Astrocyte of the cerebellum (primary cell): ENCODE data around the gene HTRA3.
A peak's percentile ranks its signal among the peaks of the same experiment; 100 is the strongest.

ENCODE experiments used
- DNase-seq: peaks from one replicate; pipeline ENCODE4 v3.0.0-alpha.2; 2011; ENCODE audit warnings: low read depth
- H3K4me3 ChIP-seq: 2 replicates; pipeline ENCODE4 v1.5.1; 2011; ENCODE audit warnings: mild to moderate bottlenecking, low read depth, low read length, moderate library complexity
- CTCF ChIP-seq: IDR thresholded peaks from 2 replicates; pipeline ENCODE4 v1.5.1; 2012; ENCODE audit warnings: low read length, low read depth, moderate library complexity, mild to moderate bottlenecking; ENCODE audit errors: missing control alignments
- in situ Hi-C: cut with HindIII; loops from 2 replicates; pipeline ENCODE4 v1.10.0; 2017; ENCODE audit warnings: low sequenced_read_pairs

Gene HTRA3

GRCh38 chr4:8269535-8270417 lies at the start of gene HTRA3:
TSS of gene HTRA3 (plus strand) at chr4:8269754. CDS start at chr4:8269969, 215 bp downstream.
- peak within 1 kb of the TSS; percentile 32 for H3K4me3 ChIP-seq
- DNase-seq: no peak

GRCh38 chr4:8220661-8221450 lies 48.7 kb upstream of the HTRA3 start:
- TF ChIP-seq CTCF: no peak
- no peak for DNase-seq
- in situ Hi-C loops: loop anchor here (5.0 kb wide), 1 partner anchor 54 kb away; no protein-coding TSS in a partner anchor
- H3K4me3 ChIP-seq: no peak overlapping the region

More at GRCh38 chr4:8269535-8270417, at the start of gene HTRA3:
- no peak for TF ChIP-seq CTCF
- in situ Hi-C loops: no loop called here

GRCh38 chr4:8221476-8221875 lies 48.1 kb upstream of the HTRA3 start:
- in situ Hi-C loops: loop anchor here (5.0 kb wide), 1 partner anchor 54 kb away; no protein-coding TSS in a partner anchor
- no peak for TF ChIP-seq CTCF
- no peak for DNase-seq
- no peak overlapping the region for H3K4me3 ChIP-seq

- in situ Hi-C loops: loop anchor here (5.0 kb wide), 1 partner anchor 55 kb away; no protein-coding TSS in a partner anchor
- H3K4me3 ChIP-seq: no peak overlapping the region
- DNase-seq: no peak
- no peak for TF ChIP-seq CTCF
Measured at GRCh38 chr4:8221985-8222384, 47.6 kb upstream of the HTRA3 start.

GRCh38 chr4:8222609-8223388 lies 46.8 kb upstream of the HTRA3 start:
- DNase-seq: no peak
- TF ChIP-seq CTCF: no peak
- no peak overlapping the region for H3K4me3 ChIP-seq
- in situ Hi-C loops: loop anchor here (5.0 kb wide), 1 partner anchor 55 kb away; no protein-coding TSS in a partner anchor
